Ishikawa (cell line): ENCODE data around the gene MYLK4.

ENCODE experiments used
- CEBPB ChIP-seq: IDR thresholded peaks from 2 replicates; pipeline ENCODE4 v1.6.1; 2012
- CREB1 ChIP-seq: IDR thresholded peaks from 2 replicates; pipeline ENCODE4 v1.6.1; 2012; ENCODE audit warnings: low read depth
- EGR1 ChIP-seq: IDR thresholded peaks from 2 replicates; pipeline ENCODE4 v1.6.1; 2012
- EP300 ChIP-seq: IDR thresholded peaks from 2 replicates; pipeline ENCODE4 v1.6.1; 2012; ENCODE audit warnings: borderline replicate concordance
- FOXM1 ChIP-seq: IDR thresholded peaks from 2 replicates; pipeline ENCODE4 v1.6.1; 2012; ENCODE audit warnings: low read depth, borderline replicate concordance
- MAX ChIP-seq: IDR thresholded peaks from 2 replicates; pipeline ENCODE4 v1.6.1; 2012
- NFIC ChIP-seq: IDR thresholded peaks from 2 replicates; pipeline ENCODE4 v1.6.1; 2012
- RAD21 ChIP-seq: IDR thresholded peaks from 2 replicates; pipeline ENCODE4 v1.6.1; 2012; ENCODE audit warnings: low read depth
- REST ChIP-seq: IDR thresholded peaks from 2 replicates; pipeline ENCODE4 v1.6.1; 2012; ENCODE audit warnings: low read depth, mild to moderate bottlenecking
- TAF1 ChIP-seq: IDR thresholded peaks from 2 replicates; pipeline ENCODE4 v1.6.1; 2012; ENCODE audit warnings: low read depth, mild to moderate bottlenecking
- TCF12 ChIP-seq: IDR thresholded peaks from 2 replicates; pipeline ENCODE4 v1.6.1; 2012; ENCODE audit warnings: low read depth
- TEAD4 ChIP-seq: IDR thresholded peaks from 2 replicates; pipeline ENCODE4 v1.6.1; 2012
- USF1 ChIP-seq: IDR thresholded peaks from 2 replicates; pipeline ENCODE4 v1.6.1; 2012
- YY1 ChIP-seq: IDR thresholded peaks from 2 replicates; pipeline ENCODE4 v1.6.1; 2012; ENCODE audit warnings: low read depth
- ZBTB7A ChIP-seq: IDR thresholded peaks from 2 replicates; pipeline ENCODE4 v1.6.1; 2012; ENCODE audit warnings: low read depth

Gene MYLK4

GRCh38 chr6:2771079-2771478 lies 20.4 kb upstream of the MYLK4 start:
- no peak for TF ChIP-seq RAD21
- no peak for TF ChIP-seq CREB1
- no peak for TF ChIP-seq USF1
- no peak for TF ChIP-seq MAX
- TF ChIP-seq TAF1 = no peak
- TF ChIP-seq TEAD4 = no peak
- TF ChIP-seq NFIC = no peak
- TF ChIP-seq CEBPB = no peak
- no peak for TF ChIP-seq REST
- no peak for TF ChIP-seq TCF12
- no peak for TF ChIP-seq YY1
- no peak for TF ChIP-seq EGR1
- no peak for TF ChIP-seq EP300
- TF ChIP-seq ZBTB7A = no peak
- no peak for TF ChIP-seq FOXM1

GRCh38 chr6:2770171-2770570 lies 19.4 kb upstream of the MYLK4 start:
- TF ChIP-seq EGR1 = no peak

DNA sequence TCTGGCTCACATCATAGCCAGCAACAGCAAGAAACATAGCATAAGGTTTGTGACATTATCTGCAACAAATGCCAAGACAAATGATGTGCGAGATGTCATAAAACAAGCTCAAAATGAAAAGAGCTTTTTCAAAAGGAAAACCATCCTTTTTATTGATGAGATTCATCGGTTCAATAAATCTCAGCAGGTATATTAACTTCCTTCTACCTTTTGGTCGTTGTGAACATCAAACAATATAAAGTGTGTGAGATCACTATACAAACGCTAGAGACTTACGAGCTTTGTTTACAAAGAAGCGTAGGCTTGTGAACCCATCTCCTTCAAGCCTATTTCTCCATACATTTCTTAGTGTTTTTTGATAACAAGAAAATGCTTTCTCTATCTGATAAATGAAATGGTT lies 18.0 kb upstream of the MYLK4 start:
- TF ChIP-seq USF1 = no peak

DNA sequence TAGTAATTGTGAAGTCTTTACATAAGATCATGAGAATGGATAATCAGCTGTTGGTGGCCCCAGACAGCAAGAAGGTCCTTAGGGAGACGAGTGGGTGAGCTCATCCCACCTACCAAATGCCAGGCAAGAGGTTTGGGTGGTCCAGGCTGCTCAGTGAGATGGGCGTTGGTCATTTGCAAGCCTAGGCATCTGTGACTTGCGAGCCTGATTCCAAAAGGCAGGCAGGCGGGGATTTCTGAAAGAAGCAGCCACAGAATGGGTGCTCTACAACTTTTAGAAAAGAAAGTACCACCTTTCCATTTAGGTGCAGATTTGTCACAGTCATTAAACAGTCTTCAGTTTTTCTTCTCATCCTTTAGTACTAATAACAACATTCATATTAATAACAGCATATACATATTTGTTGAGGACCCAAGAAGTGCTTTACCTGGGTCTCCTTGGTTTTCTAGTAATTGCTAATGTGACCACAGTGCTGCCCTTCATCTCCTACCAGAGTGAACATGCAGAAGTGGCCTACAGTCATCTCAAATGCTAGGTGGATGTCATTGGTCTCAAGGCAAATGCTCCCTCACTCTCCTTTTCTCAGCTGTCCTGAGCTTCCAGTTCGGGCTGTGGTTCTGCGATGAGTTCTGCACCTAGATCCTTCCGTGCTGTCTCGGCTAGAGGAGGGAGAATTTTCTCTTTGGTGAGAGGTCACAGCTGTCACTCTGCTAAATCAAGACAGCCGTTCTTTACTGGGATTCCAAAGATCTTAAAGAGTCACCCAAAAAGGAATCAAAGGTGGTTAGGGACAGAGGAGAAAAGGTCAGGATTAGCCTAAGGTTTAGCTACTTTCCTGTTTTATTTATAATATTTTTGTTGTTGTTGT lies 17.2 kb upstream of the MYLK4 start:
- no peak for TF ChIP-seq TEAD4
- no peak for TF ChIP-seq NFIC
- TF ChIP-seq CREB1 = no peak
- TF ChIP-seq MAX = no peak
- TF ChIP-seq CEBPB = no peak
- TF ChIP-seq REST = no peak
- TF ChIP-seq EP300 = no peak
- TF ChIP-seq USF1 = no peak
- TF ChIP-seq RAD21 = no peak
- TF ChIP-seq TAF1 = no peak
- TF ChIP-seq YY1 = no peak
- TF ChIP-seq TCF12 = no peak
- no peak for TF ChIP-seq FOXM1
- no peak for TF ChIP-seq ZBTB7A
- no peak for TF ChIP-seq EGR1

- no peak for TF ChIP-seq EGR1
- no peak for TF ChIP-seq YY1
- no peak for TF ChIP-seq ZBTB7A
Measured at GRCh38 chr6:2766767-2767656, 16.3 kb upstream of the MYLK4 start.
